ENCODE measurements around the gene IL15.
"Not testable (repeated sequence)": the region's sequence is repeated elsewhere in the genome, so short reads cannot be mapped to it uniquely, and the experiment has no call there.

The IL15 gene

GRCh38 chr4:141636082-141636770 lies at the start of gene IL15:
TSS of gene IL15 (plus strand) at chr4:141636583. CDS start at chr4:141719465, 82,882 bp downstream.
- Histone ChIP-seq H3K4me3 (ENCODE audit: low read length) (peak within 1 kb of the TSS; percentile 74), H3K4me1 (ENCODE audit: control insufficient read depth, low read depth, low read length) (no peaks in the 10 kb centered on the region), H3K27me3 (ENCODE audit: control insufficient read depth, insufficient read depth, low read length) (peaks cover 38% of the 10 kb centered on the region), H3K27ac (ENCODE audit: low read length) (no peak within 1 kb of the TSS), H3K9ac (ENCODE audit: low read length) (peak within 1 kb of the TSS; percentile 22), H3K9me3 (ENCODE audit: control insufficient read depth, low read depth, low read length) (no peaks in the 10 kb centered on the region), H3K36me3 (ENCODE audit: control insufficient read depth, low read depth, low read length) (no peaks in the 10 kb centered on the region)

GRCh38 chr4:141587897-141588296 lies 48.5 kb upstream of the IL15 start:
- Histone ChIP-seq H3K9me3 (ENCODE audit: control insufficient read depth, low read depth, low read length) (no peaks in the 10 kb centered on the region), H3K9ac (ENCODE audit: low read length) (no peak overlapping the region)

GRCh38 chr4:141595531-141595930 lies 40.9 kb upstream of the IL15 start:
- H3K4me1 ChIP-seq (ENCODE audit: control insufficient read depth, low read depth, low read length): no peaks in the 10 kb centered on the region
- H3K36me3 ChIP-seq (ENCODE audit: control insufficient read depth, low read depth, low read length): no peaks in the 10 kb centered on the region
- no peak overlapping the region for H3K4me3 ChIP-seq (ENCODE audit: low read length)
- no peaks in the 10 kb centered on the region for H3K9me3 ChIP-seq (ENCODE audit: control insufficient read depth, low read depth, low read length)
- no peak overlapping the region for H3K27ac ChIP-seq (ENCODE audit: low read length)
- no peak overlapping the region for H3K9ac ChIP-seq (ENCODE audit: low read length)
- no peaks in the 10 kb centered on the region for H3K27me3 ChIP-seq (ENCODE audit: control insufficient read depth, insufficient read depth, low read length)

More at GRCh38 chr4:141587897-141588296, 48.5 kb upstream of the IL15 start:
- no peak overlapping the region for H3K27ac ChIP-seq (ENCODE audit: low read length)
- H3K36me3 ChIP-seq (ENCODE audit: control insufficient read depth, low read depth, low read length): no peaks in the 10 kb centered on the region
- H3K27me3 ChIP-seq (ENCODE audit: control insufficient read depth, insufficient read depth, low read length): no peaks in the 10 kb centered on the region
- no peak overlapping the region for H3K4me3 ChIP-seq (ENCODE audit: low read length)
- no peaks in the 10 kb centered on the region for H3K4me1 ChIP-seq (ENCODE audit: control insufficient read depth, low read depth, low read length)

GRCh38 chr4:141599853-141600252 lies 36.5 kb upstream of the IL15 start:
- H3K4me1 ChIP-seq (ENCODE audit: control insufficient read depth, low read depth, low read length): no peaks in the 10 kb centered on the region
- H3K9me3 ChIP-seq (ENCODE audit: control insufficient read depth, low read depth, low read length): no peaks in the 10 kb centered on the region
- H3K36me3 ChIP-seq (ENCODE audit: control insufficient read depth, low read depth, low read length): no peaks in the 10 kb centered on the region
- H3K27ac ChIP-seq (ENCODE audit: low read length): no peak overlapping the region
- no peak overlapping the region for H3K4me3 ChIP-seq (ENCODE audit: low read length)
- H3K27me3 ChIP-seq (ENCODE audit: control insufficient read depth, insufficient read depth, low read length): no peaks in the 10 kb centered on the region
- H3K9ac ChIP-seq (ENCODE audit: low read length): no peak overlapping the region

GRCh38 chr4:141604683-141605082 lies 31.7 kb upstream of the IL15 start:
- not testable (repeated sequence) for H3K27ac ChIP-seq (ENCODE audit: low read length); H3K9me3 ChIP-seq (ENCODE audit: control insufficient read depth, low read depth, low read length); H3K4me3 ChIP-seq (ENCODE audit: low read length); H3K36me3 ChIP-seq (ENCODE audit: control insufficient read depth, low read depth, low read length); H3K4me1 ChIP-seq (ENCODE audit: control insufficient read depth, low read depth, low read length); H3K9ac ChIP-seq (ENCODE audit: low read length); H3K27me3 ChIP-seq (ENCODE audit: control insufficient read depth, insufficient read depth, low read length)

GRCh38 chr4:141605425-141605856 lies 30.9 kb upstream of the IL15 start:
- H3K27me3 ChIP-seq (ENCODE audit: control insufficient read depth, insufficient read depth, low read length): no peaks in the 10 kb centered on the region
- no peak overlapping the region for H3K9ac ChIP-seq (ENCODE audit: low read length)
- no peaks in the 10 kb centered on the region for H3K36me3 ChIP-seq (ENCODE audit: control insufficient read depth, low read depth, low read length)
- H3K4me3 ChIP-seq (ENCODE audit: low read length): no peak overlapping the region
- H3K4me1 ChIP-seq (ENCODE audit: control insufficient read depth, low read depth, low read length): no peaks in the 10 kb centered on the region
- no peak overlapping the region for H3K27ac ChIP-seq (ENCODE audit: low read length)
- no peaks in the 10 kb centered on the region for H3K9me3 ChIP-seq (ENCODE audit: control insufficient read depth, low read depth, low read length)

- Histone ChIP-seq H3K27me3 (ENCODE audit: control insufficient read depth, insufficient read depth, low read length) (no peaks in the 10 kb centered on the region), H3K4me3 (ENCODE audit: low read length) (no peak overlapping the region), H3K27ac (ENCODE audit: low read length) (no peak overlapping the region), H3K4me1 (ENCODE audit: control insufficient read depth, low read depth, low read length) (no peaks in the 10 kb centered on the region), H3K36me3 (ENCODE audit: control insufficient read depth, low read depth, low read length) (no peaks in the 10 kb centered on the region), H3K9ac (ENCODE audit: low read length) (no peak overlapping the region), H3K9me3 (ENCODE audit: control insufficient read depth, low read depth, low read length) (no peaks in the 10 kb centered on the region)
These were observed 27.1 kb upstream of the IL15 start for GRCh38 chr4:141609243-141609642.

- Histone ChIP-seq H3K27me3 (ENCODE audit: control insufficient read depth, insufficient read depth, low read length) (no peaks in the 10 kb centered on the region), H3K4me1 (ENCODE audit: control insufficient read depth, low read depth, low read length) (no peaks in the 10 kb centered on the region), H3K36me3 (ENCODE audit: control insufficient read depth, low read depth, low read length) (no peaks in the 10 kb centered on the region), H3K27ac (ENCODE audit: low read length) (no peak overlapping the region), H3K9ac (ENCODE audit: low read length) (no peak overlapping the region), H3K4me3 (ENCODE audit: low read length) (no peak overlapping the region), H3K9me3 (ENCODE audit: control insufficient read depth, low read depth, low read length) (no peaks in the 10 kb centered on the region)
These were observed 26.0 kb upstream of the IL15 start for GRCh38 chr4:141610365-141610764.

- Histone ChIP-seq H3K9ac (ENCODE audit: low read length) (no peak overlapping the region), H3K4me3 (ENCODE audit: low read length) (no peak overlapping the region), H3K27ac (ENCODE audit: low read length) (no peak overlapping the region), H3K9me3 (ENCODE audit: control insufficient read depth, low read depth, low read length) (no peaks in the 10 kb centered on the region), H3K4me1 (ENCODE audit: control insufficient read depth, low read depth, low read length) (no peaks in the 10 kb centered on the region), H3K27me3 (ENCODE audit: control insufficient read depth, insufficient read depth, low read length) (no peaks in the 10 kb centered on the region), H3K36me3 (ENCODE audit: control insufficient read depth, low read depth, low read length) (no peaks in the 10 kb centered on the region)
These were observed 21.4 kb upstream of the IL15 start for GRCh38 chr4:141614878-141615586.

GRCh38 chr4:141615587-141615918 lies 20.8 kb upstream of the IL15 start:
- H3K27me3 ChIP-seq (ENCODE audit: control insufficient read depth, insufficient read depth, low read length); H3K4me3 ChIP-seq (ENCODE audit: low read length); H3K9ac ChIP-seq (ENCODE audit: low read length); H3K9me3 ChIP-seq (ENCODE audit: control insufficient read depth, low read depth, low read length); H3K36me3 ChIP-seq (ENCODE audit: control insufficient read depth, low read depth, low read length); H3K27ac ChIP-seq (ENCODE audit: low read length); H3K4me1 ChIP-seq (ENCODE audit: control insufficient read depth, low read depth, low read length): not testable (repeated sequence)

- no peaks in the 10 kb centered on the region for H3K27me3 ChIP-seq (ENCODE audit: control insufficient read depth, insufficient read depth, low read length)
- no peaks in the 10 kb centered on the region for H3K9me3 ChIP-seq (ENCODE audit: control insufficient read depth, low read depth, low read length)
- H3K36me3 ChIP-seq (ENCODE audit: control insufficient read depth, low read depth, low read length): no peaks in the 10 kb centered on the region
- H3K4me1 ChIP-seq (ENCODE audit: control insufficient read depth, low read depth, low read length): peaks cover 12% of the 10 kb centered on the region
- H3K27ac ChIP-seq (ENCODE audit: low read length): no peak overlapping the region
- no peak overlapping the region for H3K9ac ChIP-seq (ENCODE audit: low read length)
- H3K4me3 ChIP-seq (ENCODE audit: low read length): no peak overlapping the region
These were observed 15.7 kb upstream of the IL15 start for GRCh38 chr4:141620715-141621114.

- no peaks in the 10 kb centered on the region for H3K36me3 ChIP-seq (ENCODE audit: control insufficient read depth, low read depth, low read length)
- no peak overlapping the region for H3K27ac ChIP-seq (ENCODE audit: low read length)
- H3K9me3 ChIP-seq (ENCODE audit: control insufficient read depth, low read depth, low read length): no peaks in the 10 kb centered on the region
- no peak overlapping the region for H3K4me3 ChIP-seq (ENCODE audit: low read length)
- H3K27me3 ChIP-seq (ENCODE audit: control insufficient read depth, insufficient read depth, low read length): no peaks in the 10 kb centered on the region
- no peak overlapping the region for H3K9ac ChIP-seq (ENCODE audit: low read length)
- H3K4me1 ChIP-seq (ENCODE audit: control insufficient read depth, low read depth, low read length): peaks cover 13% of the 10 kb centered on the region
These were observed 11.4 kb upstream of the IL15 start for GRCh38 chr4:141625023-141625422.
